Choroid plexus epithelial cell (primary cell): ENCODE results near the gene GTPBP8.

ENCODE experiments used
- DNase-seq: peaks from one replicate; pipeline ENCODE4 v3.0.0-alpha.2; 2010; ENCODE audit warnings: low read depth
- H3K4me3 ChIP-seq: 2 replicates; pipeline ENCODE4 v1.5.1; 2011; ENCODE audit warnings: low read depth, mild to moderate bottlenecking, control low read depth, low read length, moderate library complexity
- CTCF ChIP-seq: conservative IDR thresholded peaks from 2 replicates; pipeline ENCODE4 v1.5.1; 2011; ENCODE audit warnings: low read depth, mild to moderate bottlenecking, control low read depth, inconsistent platforms, low read length, moderate library complexity

GTPBP8 gene

GRCh38 chr3:112995800-112996199 lies 5.0 kb downstream of the GTPBP8 start:
- no peak for TF ChIP-seq CTCF
- DNase-seq, result no peak
- no peak overlapping the region for H3K4me3 ChIP-seq

- no peak for DNase-seq
- no peak overlapping the region for H3K4me3 ChIP-seq
- TF ChIP-seq CTCF, result no peak
Observed at GRCh38 chr3:113000691-113001090, 9.9 kb downstream of the GTPBP8 start.

GRCh38 chr3:113002037-113002436 lies 11.3 kb downstream of the GTPBP8 start:
- no peak overlapping the region for H3K4me3 ChIP-seq
- no peak for TF ChIP-seq CTCF
- DNase-seq, result no peak

- no peak overlapping the region for H3K4me3 ChIP-seq
- no peak for TF ChIP-seq CTCF
- DNase-seq, result no peak
Observed at GRCh38 chr3:113002679-113003078, 11.9 kb downstream of the GTPBP8 start.

- H3K4me3 ChIP-seq, result no peak overlapping the region
- no peak for DNase-seq
- TF ChIP-seq CTCF, result no peak
Observed at GRCh38 chr3:113005611-113006010, 14.8 kb downstream of the GTPBP8 start.

GRCh38 chr3:113006359-113007056 lies 15.7 kb downstream of the GTPBP8 start:
- no peak for TF ChIP-seq CTCF
- no peak for DNase-seq
- H3K4me3 ChIP-seq, result no peak overlapping the region

GRCh38 chr3:113008117-113008516 lies 17.3 kb downstream of the GTPBP8 start:
- DNase-seq, result no peak
- no peak overlapping the region for H3K4me3 ChIP-seq
- no peak for TF ChIP-seq CTCF
